Panc1 (cell line): ENCODE measurements around the gene SLC2A5.
"Not testable (repeated sequence)": the region's sequence is repeated elsewhere in the genome, so short reads cannot be mapped to it uniquely, and the experiment has no call there.

ENCODE experiments used
- CTCF ChIP-seq: fragments of 450-650 bp; IDR thresholded peaks from 2 replicates; pipeline ENCODE4 v1.5.1; 2017; ENCODE audit warnings: mild to moderate bottlenecking
- POLR2AphosphoS5 ChIP-seq: IDR thresholded peaks from 2 replicates; pipeline ENCODE4 v1.6.1; 2012; ENCODE audit warnings: mild to moderate bottlenecking, low read depth, low read length, moderate library complexity

- not testable (repeated sequence) for TF ChIP-seq CTCF, POLR2AphosphoS5
These were observed 38.4 kb downstream of the SLC2A5 start for GRCh38 chr1:9031077-9031476.
